ENCODE measurements around the gene SPECC1L.

The SPECC1L gene

DNA sequence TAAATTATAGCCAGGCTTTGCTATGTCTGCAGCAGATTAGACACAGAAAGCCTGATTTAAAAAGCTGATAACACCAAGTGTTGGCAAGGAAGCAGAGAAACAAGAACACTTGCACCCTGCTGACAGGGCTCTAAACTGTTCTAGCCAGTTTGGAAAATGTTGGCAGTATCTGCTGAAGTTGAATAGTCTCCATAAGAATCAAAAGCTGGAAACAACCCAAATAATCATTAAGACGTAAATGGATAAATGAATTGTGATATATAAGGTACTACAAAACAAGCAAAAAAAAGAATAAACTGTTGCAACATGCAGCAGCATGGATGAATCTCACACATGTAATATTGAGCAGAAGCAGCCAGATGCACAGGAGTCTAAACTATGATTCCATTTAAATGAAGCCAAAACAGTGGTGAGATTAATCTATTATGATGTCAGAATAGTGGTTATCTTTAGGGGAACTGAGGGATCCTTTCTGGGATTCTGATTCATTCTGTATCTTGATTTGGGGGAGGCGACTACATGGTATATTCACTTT, 116.4 kb downstream of the SPECC1L start:
- in situ Hi-C loops (cut with HindIII; ENCODE audit: low sequenced_read_pairs) = no loop called here
- TF ChIP-seq, protein P1, sequence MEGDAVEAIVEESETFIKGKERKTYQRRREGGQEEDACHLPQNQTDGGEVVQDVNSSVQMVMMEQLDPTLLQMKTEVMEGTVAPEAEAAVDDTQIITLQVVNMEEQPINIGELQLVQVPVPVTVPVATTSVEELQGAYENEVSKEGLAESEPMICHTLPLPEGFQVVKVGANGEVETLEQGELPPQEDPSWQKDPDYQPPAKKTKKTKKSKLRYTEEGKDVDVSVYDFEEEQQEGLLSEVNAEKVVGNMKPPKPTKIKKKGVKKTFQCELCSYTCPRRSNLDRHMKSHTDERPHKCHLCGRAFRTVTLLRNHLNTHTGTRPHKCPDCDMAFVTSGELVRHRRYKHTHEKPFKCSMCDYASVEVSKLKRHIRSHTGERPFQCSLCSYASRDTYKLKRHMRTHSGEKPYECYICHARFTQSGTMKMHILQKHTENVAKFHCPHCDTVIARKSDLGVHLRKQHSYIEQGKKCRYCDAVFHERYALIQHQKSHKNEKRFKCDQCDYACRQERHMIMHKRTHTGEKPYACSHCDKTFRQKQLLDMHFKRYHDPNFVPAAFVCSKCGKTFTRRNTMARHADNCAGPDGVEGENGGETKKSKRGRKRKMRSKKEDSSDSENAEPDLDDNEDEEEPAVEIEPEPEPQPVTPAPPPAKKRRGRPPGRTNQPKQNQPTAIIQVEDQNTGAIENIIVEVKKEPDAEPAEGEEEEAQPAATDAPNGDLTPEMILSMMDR (IDR thresholded peaks at IDR 0.05; ENCODE audit: low read depth, low read length) = no peak
- no peak overlapping the region for H3K4me3 ChIP-seq (ENCODE audit: low read depth, low read length)
- no peak for DNase-seq (ENCODE audit: low read depth, low spot score)

DNA sequence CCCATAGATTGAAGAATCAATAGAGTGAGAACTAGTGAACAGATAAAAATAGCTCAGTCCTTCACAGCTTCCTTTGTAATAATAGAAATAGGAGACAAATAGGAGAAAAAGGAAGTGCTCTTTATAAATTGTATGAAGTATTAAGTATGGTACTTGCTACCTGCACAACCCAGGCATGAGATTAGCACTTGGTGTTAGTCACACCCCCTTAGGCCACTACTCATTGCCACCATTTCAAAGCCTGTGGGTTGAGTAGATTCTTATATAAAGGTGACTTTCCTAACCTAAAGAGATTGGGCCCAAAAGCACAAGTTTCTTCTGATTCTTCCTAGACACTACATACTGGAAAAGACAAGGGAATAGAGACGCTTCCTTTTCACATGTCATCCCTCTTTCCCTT, 119.0 kb downstream of the SPECC1L start:
- in situ Hi-C loops (cut with HindIII; ENCODE audit: low sequenced_read_pairs) = no loop called here
- TF ChIP-seq, protein P1 (IDR thresholded peaks at IDR 0.05; ENCODE audit: low read depth, low read length) = no peak
- H3K4me3 ChIP-seq (ENCODE audit: low read depth, low read length) = no peak overlapping the region
- no peak for DNase-seq (ENCODE audit: low read depth, low spot score)

DNA sequence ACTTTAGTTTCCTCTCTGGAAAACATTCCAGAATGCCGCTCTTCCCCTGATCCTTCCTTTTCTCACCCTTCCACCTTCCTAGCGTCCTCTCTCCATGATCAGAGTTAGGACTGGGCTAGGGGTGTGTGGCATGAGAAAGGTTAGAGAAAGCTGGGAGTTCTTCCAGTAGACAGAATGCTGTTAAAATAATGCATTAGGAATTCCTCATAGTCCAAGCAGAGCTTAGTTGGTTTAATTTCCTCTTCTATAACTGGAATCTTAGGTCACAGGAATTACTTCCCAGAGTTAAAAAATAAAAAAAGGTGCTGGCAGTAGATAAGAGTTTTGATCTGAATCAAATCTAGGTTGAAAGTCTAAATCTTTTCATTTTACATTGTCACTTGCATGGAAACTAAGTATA, 119.5 kb downstream of the SPECC1L start:
- H3K4me3 ChIP-seq (ENCODE audit: low read depth, low read length) = no peak overlapping the region
- in situ Hi-C loops (cut with HindIII; ENCODE audit: low sequenced_read_pairs) = no loop called here
- no peak for DNase-seq (ENCODE audit: low read depth, low spot score)
- TF ChIP-seq, protein P1 (IDR thresholded peaks at IDR 0.05; ENCODE audit: low read depth, low read length) = no peak

DNA sequence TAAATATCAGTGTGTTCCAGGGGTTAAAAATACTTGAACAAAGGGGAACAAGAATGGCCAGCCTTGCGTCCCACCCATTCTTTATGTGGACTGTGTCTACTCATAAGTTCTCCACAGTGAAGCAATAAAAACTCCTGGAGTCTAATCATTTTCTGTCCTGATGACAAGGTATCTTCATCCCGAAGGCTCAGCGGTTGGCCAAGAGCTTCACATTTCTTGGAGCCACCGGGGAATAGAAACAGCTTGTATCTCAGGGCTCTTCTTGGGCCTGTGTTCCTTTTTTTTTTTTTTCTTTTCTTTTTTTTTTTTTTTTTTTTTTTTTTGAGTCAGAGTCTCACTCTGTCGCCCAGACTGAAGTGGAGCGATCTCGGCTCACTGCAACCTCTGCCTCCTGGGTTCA, 119.9 kb downstream of the SPECC1L start:
- TF ChIP-seq, protein P1 (IDR thresholded peaks at IDR 0.05; ENCODE audit: low read depth, low read length) = no peak
- DNase-seq (ENCODE audit: low read depth, low spot score) = no peak
- in situ Hi-C loops (cut with HindIII; ENCODE audit: low sequenced_read_pairs) = no loop called here
- no peak overlapping the region for H3K4me3 ChIP-seq (ENCODE audit: low read depth, low read length)

DNA sequence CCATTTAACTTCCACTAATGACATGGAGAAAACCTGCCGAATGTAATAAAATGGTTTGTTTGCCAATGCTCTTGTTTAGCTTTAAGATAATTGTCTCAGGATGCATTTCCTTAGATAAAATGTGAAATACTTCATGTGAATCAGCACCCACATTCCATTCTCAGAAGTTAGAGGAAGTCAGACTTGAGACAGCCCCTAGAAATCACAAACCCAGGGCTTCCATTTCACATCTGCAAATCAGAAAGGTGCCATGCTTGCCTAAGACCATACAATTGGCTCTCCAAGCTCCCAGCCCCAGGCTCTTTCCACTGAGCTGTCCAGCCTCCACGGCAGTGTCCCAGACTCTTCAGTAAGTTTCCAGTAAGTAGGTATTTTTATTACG, 121.2 kb downstream of the SPECC1L start:
- H3K4me3 ChIP-seq (ENCODE audit: low read depth, low read length) = no peak overlapping the region
- in situ Hi-C loops (cut with HindIII; ENCODE audit: low sequenced_read_pairs) = no loop called here
- DNase-seq (ENCODE audit: low read depth, low spot score) = peak; percentile 47
- TF ChIP-seq, protein P1 (IDR thresholded peaks at IDR 0.05; ENCODE audit: low read depth, low read length) = no peak

DNA sequence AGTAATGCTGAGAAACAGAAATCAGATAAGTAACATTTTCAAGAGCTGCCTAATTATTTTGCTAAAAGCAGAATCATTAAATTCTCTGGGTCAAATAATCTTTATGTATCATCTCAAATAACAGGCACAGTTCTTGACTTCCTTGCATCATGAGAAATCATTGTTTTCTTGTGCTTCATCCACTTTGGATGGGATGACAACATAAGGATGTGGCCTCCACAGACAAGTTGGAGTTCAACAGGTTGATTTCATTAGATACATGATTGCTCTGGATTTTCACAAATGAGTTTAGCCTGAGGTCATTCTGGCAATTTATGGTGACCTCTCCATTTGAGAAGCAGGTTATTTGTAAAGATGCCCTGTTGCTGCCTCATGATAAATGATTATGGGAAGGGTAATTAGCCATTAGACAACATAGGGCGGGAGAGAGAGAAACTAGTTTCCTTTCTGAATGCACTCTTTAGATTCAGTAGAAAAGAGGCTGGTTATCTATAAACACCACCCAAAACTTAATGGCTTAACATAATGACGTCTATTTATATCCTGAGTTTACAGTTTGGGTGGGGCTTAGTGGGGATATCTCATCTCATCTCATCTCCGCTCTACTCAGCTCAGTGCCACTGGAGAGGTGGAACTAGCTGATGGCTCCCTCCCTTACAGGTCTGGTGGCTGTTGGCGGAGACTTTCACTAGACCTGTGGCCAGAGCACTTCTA, 121.7 kb downstream of the SPECC1L start:
- TF ChIP-seq, protein P1 (IDR thresholded peaks at IDR 0.05; ENCODE audit: low read depth, low read length) = no peak
- H3K4me3 ChIP-seq (ENCODE audit: low read depth, low read length) = no peak overlapping the region
- DNase-seq (ENCODE audit: low read depth, low spot score) = no peak
- in situ Hi-C loops (cut with HindIII; ENCODE audit: low sequenced_read_pairs) = no loop called here

All from astrocyte of the spinal cord (primary cell).